H9 (cell line): ENCODE measurements around the gene RUNX2. TPM values are rescaled to one million over a fixed set of nuclear protein-coding genes. Genes with fewer than 3 reads are reported as not detected.

ENCODE experiments used
- DNase-seq: peaks from one replicate; pipeline ENCODE4 v3.0.0-alpha.2; 2017
- H2AFZ ChIP-seq: one replicate; pipeline ENCODE4 v1.6.1; 2013; ENCODE audit warnings: mild to moderate bottlenecking, low read length, control low read depth, moderate library complexity
- H2AK5ac ChIP-seq: 2 replicates; pipeline ENCODE4 v1.6.1; 2013; ENCODE audit warnings: low read length, control low read depth, mixed read lengths; ENCODE audit not compliant: insufficient read length
- H2BK120ac ChIP-seq: one replicate; pipeline ENCODE4 v1.6.1; 2013; ENCODE audit warnings: low read depth, mild to moderate bottlenecking, low read length, control low read depth, inconsistent platforms; ENCODE audit not compliant: poor library complexity, severe bottlenecking
- H2BK12ac ChIP-seq: 2 replicates; pipeline ENCODE4 v1.6.1; 2013; ENCODE audit warnings: low read length, control low read depth, mixed read lengths, low read depth; ENCODE audit not compliant: insufficient read length
- H2BK15ac ChIP-seq: 2 replicates; pipeline ENCODE4 v1.6.1; 2013; ENCODE audit warnings: low read depth, low read length, control low read depth
- H2BK20ac ChIP-seq: one replicate; pipeline ENCODE4 v1.6.1; 2013; ENCODE audit warnings: low read depth, mild to moderate bottlenecking, low read length, control low read depth, inconsistent platforms; ENCODE audit not compliant: poor library complexity, severe bottlenecking
- H2BK5ac ChIP-seq: 2 replicates; pipeline ENCODE4 v1.6.1; 2013; ENCODE audit warnings: low read length, control low read depth, mixed read lengths; ENCODE audit not compliant: insufficient read length
- H3K14ac ChIP-seq: 2 replicates; pipeline ENCODE4 v1.6.1; 2013; ENCODE audit warnings: low read length, control low read depth; ENCODE audit not compliant: insufficient read depth
- H3K18ac ChIP-seq: 2 replicates; pipeline ENCODE4 v1.6.1; 2013; ENCODE audit warnings: low read depth, mild to moderate bottlenecking, mixed read lengths, low read length, control low read depth; ENCODE audit not compliant: insufficient read length
- H3K23ac ChIP-seq: 2 replicates; pipeline ENCODE4 v1.6.1; 2013; ENCODE audit warnings: low read length, control low read depth, mixed read lengths, low read depth; ENCODE audit not compliant: insufficient read length
- H3K23me2 ChIP-seq: 2 replicates; pipeline ENCODE4 v1.6.1; 2013; ENCODE audit warnings: low read depth, mild to moderate bottlenecking, mixed read lengths, low read length, control low read depth; ENCODE audit not compliant: insufficient read length, poor library complexity, severe bottlenecking
- H3K27ac ChIP-seq: 2 replicates; pipeline ENCODE4 v1.5.1; 2013; ENCODE audit warnings: low read length, control low read depth, mixed read lengths, low read depth; ENCODE audit not compliant: insufficient read length
- H3K27me3 ChIP-seq: 2 replicates; pipeline ENCODE4 v1.6.1; 2013; ENCODE audit warnings: low read length, control low read depth, inconsistent platforms; ENCODE audit not compliant: insufficient read depth
- H3K4ac ChIP-seq: 2 replicates; pipeline ENCODE4 v1.6.1; 2013; ENCODE audit warnings: low read depth, mild to moderate bottlenecking, control low read depth, inconsistent platforms, low read length, moderate library complexity
- H3K4me1 ChIP-seq: 2 replicates; pipeline ENCODE4 v1.6.1; 2013; ENCODE audit warnings: low read length, control low read depth, inconsistent platforms; ENCODE audit not compliant: insufficient read depth
- H3K4me2 ChIP-seq: 2 replicates; pipeline ENCODE4 v1.6.1; 2013; ENCODE audit warnings: low read length, control low read depth, mixed read lengths; ENCODE audit not compliant: insufficient read length, insufficient read depth
- H3K56ac ChIP-seq: 2 replicates; pipeline ENCODE4 v1.6.1; 2013; ENCODE audit warnings: low read depth, mild to moderate bottlenecking, mixed read lengths, low read length, control low read depth; ENCODE audit not compliant: insufficient read length
- H3K79me1 ChIP-seq: 2 replicates; pipeline ENCODE4 v1.6.1; 2013; ENCODE audit warnings: low read depth, mild to moderate bottlenecking, moderate library complexity, low read length, control low read depth, inconsistent platforms; ENCODE audit not compliant: insufficient read depth, poor library complexity, severe bottlenecking
- H3K79me2 ChIP-seq: 2 replicates; pipeline ENCODE4 v1.6.1; 2013; ENCODE audit warnings: low read length, control low read depth, inconsistent platforms; ENCODE audit not compliant: insufficient read depth
- H3K9ac ChIP-seq: 2 replicates; pipeline ENCODE4 v1.6.1; 2013; ENCODE audit warnings: low read length, control low read depth, mixed read lengths; ENCODE audit not compliant: insufficient read length; ENCODE audit errors: extremely low read depth
- H3K9me3 ChIP-seq: one replicate; pipeline ENCODE4 v1.6.1; 2013; ENCODE audit warnings: low read depth, low read length, inconsistent platforms; ENCODE audit not compliant: control insufficient read depth
- H3T11ph ChIP-seq: one replicate; pipeline ENCODE4 v1.6.1; 2013; ENCODE audit warnings: mild to moderate bottlenecking, low read length, control low read depth, inconsistent platforms
- H4K20me1 ChIP-seq: one replicate; pipeline ENCODE4 v1.6.1; 2013; ENCODE audit not compliant: control insufficient read depth, insufficient read length, insufficient read depth
- H4K5ac ChIP-seq: 2 replicates; pipeline ENCODE4 v1.6.1; 2013; ENCODE audit warnings: low read depth, mild to moderate bottlenecking, mixed read lengths, low read length, control low read depth; ENCODE audit not compliant: insufficient read length
- H4K8ac ChIP-seq: replicated peaks from 2 replicates; pipeline ENCODE4 v1.6.1; 2013; ENCODE audit warnings: low read length, control low read depth, mixed read lengths, low read depth; ENCODE audit not compliant: insufficient read length
- H4K91ac ChIP-seq: 2 replicates; pipeline ENCODE4 v1.6.1; 2013; ENCODE audit warnings: low read depth, mild to moderate bottlenecking, moderate library complexity, mixed read lengths, low read length, control low read depth; ENCODE audit not compliant: insufficient read length
- H3K27ac Mint-ChIP-seq, 3 experiments: 2 replicates in 2 of 3; 3 replicates in 1 of 3; pipeline ENCODE4 v1.8.0; 2020 to 2021; ENCODE audit warnings: mixed read lengths in 3 of 3, mild to moderate bottlenecking in 1 of 3, moderate library complexity in 1 of 3
- H3K27me3 Mint-ChIP-seq: 2 replicates; pipeline ENCODE4 v1.8.0; 2021; ENCODE audit warnings: low read depth, mild to moderate bottlenecking, moderate library complexity, mixed read lengths
- H3K36me3 Mint-ChIP-seq, 3 experiments: 2 replicates in 2 of 3; 3 replicates in 1 of 3; pipeline ENCODE4 v1.8.0; 2020 to 2021; ENCODE audit warnings: low read depth in 3 of 3, mixed read lengths in 3 of 3; ENCODE audit not compliant: insufficient read depth in 1 of 3
- H3K4me1 Mint-ChIP-seq, 2 experiments: 2 replicates each; pipeline ENCODE4 v1.8.0; 2020; ENCODE audit warnings: mixed read lengths in 2 of 2
- H3K4me3 Mint-ChIP-seq, 2 experiments: 2 replicates in 1 of 2; 3 replicates in 1 of 2; pipeline ENCODE4 v1.8.0; 2020 to 2021; ENCODE audit warnings: mild to moderate bottlenecking in 2 of 2, mixed read lengths in 2 of 2, moderate library complexity in 1 of 2
- H3K9me3 Mint-ChIP-seq, 2 experiments: 2 replicates in 1 of 2; 3 replicates in 1 of 2; pipeline ENCODE4 v1.8.0; 2020; ENCODE audit warnings: mild to moderate bottlenecking in 2 of 2, mixed read lengths in 2 of 2, moderate library complexity in 1 of 2
- CTCF ChIP-seq: fragments of 200-600 bp; sonication (generic); conservative IDR thresholded peaks from 3 replicates; pipeline ENCODE4 v1.8.0; 2021; ENCODE audit warnings: antibody characterized with exemption, mild to moderate bottlenecking
- WGBS: extraction: QIAGEN DNeasy Blood & Tissue Kit; methylation state at CpG from one replicate; pipeline ENCODE4 v1.1.7; 2013; ENCODE audit warnings: missing lambda C conversion rate, low lambda C conversion rate, mixed read lengths; ENCODE audit not compliant: insufficient read length; ENCODE audit errors: extremely low coverage; 5-methylcytosine and 5-hydroxymethylcytosine counted together
- total RNA-seq: library from RNA; stranded (reverse); gene quantifications from 2 replicates; pipeline ENCODE4 v1.2.1, GENCODE V29; 2021

Gene RUNX2
- total RNA-seq, 1 experiment from 2014 or later = 0.15 TPM

GRCh38 chr6:45461486-45461885 lies 133.4 kb downstream of the RUNX2 start:
- no peak overlapping the region for H2BK120ac ChIP-seq
- no peak overlapping the region for H3T11ph ChIP-seq
- no peak overlapping the region for H3K23ac ChIP-seq
- no peaks in the 10 kb centered on the region for H3K27me3 ChIP-seq
- no peak for TF ChIP-seq CTCF
- H3K4me2 ChIP-seq = no peak overlapping the region
- no CpG with 5 or more reads among the region's 3 CpGs for WGBS
- H2AK5ac ChIP-seq = no peak overlapping the region
- no peaks in the 10 kb centered on the region for H3K36me3 Mint-ChIP-seq
- no peak overlapping the region for H4K8ac ChIP-seq
- H2BK20ac ChIP-seq = no peak overlapping the region
- H3K79me1 ChIP-seq = no peaks in the 10 kb centered on the region
- no peaks in the 10 kb centered on the region for H3K23me2 ChIP-seq
- H3K56ac ChIP-seq = no peak overlapping the region
- H3K9me3 ChIP-seq = no peaks in the 10 kb centered on the region
- no peaks in the 10 kb centered on the region for H3K4me1 ChIP-seq
- H3K4me3 Mint-ChIP-seq = no peak overlapping the region
- H2AFZ ChIP-seq = no peak overlapping the region
- H3K9ac ChIP-seq = no peak overlapping the region
- no peak overlapping the region for H2BK15ac ChIP-seq
- no peak overlapping the region for H2BK12ac ChIP-seq
- no peak overlapping the region for H4K91ac ChIP-seq
- no peak for DNase-seq
- H3K79me2 ChIP-seq = no peaks in the 10 kb centered on the region
- no peaks in the 10 kb centered on the region for H4K20me1 ChIP-seq
- H3K27me3 Mint-ChIP-seq = no peaks in the 10 kb centered on the region
- H3K9me3 Mint-ChIP-seq = no peaks in the 10 kb centered on the region
- no peak overlapping the region for H4K5ac ChIP-seq
- H3K4me1 Mint-ChIP-seq = no peaks in the 10 kb centered on the region
- no peak overlapping the region for H2BK5ac ChIP-seq
- H3K18ac ChIP-seq = no peak overlapping the region
- H3K14ac ChIP-seq = no peak overlapping the region
- no peak overlapping the region for H3K27ac ChIP-seq
- no peak overlapping the region for H3K4ac ChIP-seq
- no peak overlapping the region for H3K27ac Mint-ChIP-seq
